GM12875 (cell line): ENCODE data around the gene CHAMP1.
"Not testable (repeated sequence)": the region's sequence is repeated elsewhere in the genome, so short reads cannot be mapped to it uniquely, and the experiment has no call there.

Experiments used
- H3K4me3 ChIP-seq: one replicate; pipeline ENCODE4 v1.5.1; 2011; ENCODE audit warnings: low read depth, low read length, control low read depth
- TF ChIP-seq, protein P1 (sequence below): IDR thresholded peaks from 2 replicates; pipeline ENCODE4 v1.5.1; 2011; ENCODE audit warnings: low read depth, mild to moderate bottlenecking, control low read depth, inconsistent platforms, low read length, moderate library complexity, borderline replicate concordance; ENCODE audit not compliant: insufficient read depth

CHAMP1 gene

GRCh38 chr13:114330086-114330485 is 15.8 kb downstream of the CHAMP1 start:
- TF ChIP-seq, protein P1, sequence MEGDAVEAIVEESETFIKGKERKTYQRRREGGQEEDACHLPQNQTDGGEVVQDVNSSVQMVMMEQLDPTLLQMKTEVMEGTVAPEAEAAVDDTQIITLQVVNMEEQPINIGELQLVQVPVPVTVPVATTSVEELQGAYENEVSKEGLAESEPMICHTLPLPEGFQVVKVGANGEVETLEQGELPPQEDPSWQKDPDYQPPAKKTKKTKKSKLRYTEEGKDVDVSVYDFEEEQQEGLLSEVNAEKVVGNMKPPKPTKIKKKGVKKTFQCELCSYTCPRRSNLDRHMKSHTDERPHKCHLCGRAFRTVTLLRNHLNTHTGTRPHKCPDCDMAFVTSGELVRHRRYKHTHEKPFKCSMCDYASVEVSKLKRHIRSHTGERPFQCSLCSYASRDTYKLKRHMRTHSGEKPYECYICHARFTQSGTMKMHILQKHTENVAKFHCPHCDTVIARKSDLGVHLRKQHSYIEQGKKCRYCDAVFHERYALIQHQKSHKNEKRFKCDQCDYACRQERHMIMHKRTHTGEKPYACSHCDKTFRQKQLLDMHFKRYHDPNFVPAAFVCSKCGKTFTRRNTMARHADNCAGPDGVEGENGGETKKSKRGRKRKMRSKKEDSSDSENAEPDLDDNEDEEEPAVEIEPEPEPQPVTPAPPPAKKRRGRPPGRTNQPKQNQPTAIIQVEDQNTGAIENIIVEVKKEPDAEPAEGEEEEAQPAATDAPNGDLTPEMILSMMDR, result no peak

DNA sequence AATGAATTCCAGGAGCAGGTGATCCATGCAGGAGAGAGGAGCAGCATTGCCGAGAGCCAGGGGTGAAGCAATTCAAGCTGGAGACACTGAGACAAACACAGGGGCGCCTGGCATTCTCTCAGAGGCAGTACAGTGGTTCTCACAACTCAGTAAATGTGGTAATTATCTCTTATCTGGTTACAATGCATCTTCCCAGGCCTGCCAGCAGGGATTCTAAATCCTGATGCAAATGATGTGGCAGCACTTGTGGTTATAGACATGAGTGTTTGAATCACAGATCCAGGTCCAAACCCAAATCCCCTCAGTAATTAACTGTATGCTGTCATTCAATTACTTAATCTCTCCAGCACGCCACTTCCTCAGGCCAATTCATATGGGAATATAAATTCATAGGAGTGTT is 19.6 kb downstream of the CHAMP1 start:
- H3K4me3 ChIP-seq, result not testable (repeated sequence)

More at GRCh38 chr13:114330086-114330485, 15.8 kb downstream of the CHAMP1 start:
- no peak overlapping the region for H3K4me3 ChIP-seq

DNA sequence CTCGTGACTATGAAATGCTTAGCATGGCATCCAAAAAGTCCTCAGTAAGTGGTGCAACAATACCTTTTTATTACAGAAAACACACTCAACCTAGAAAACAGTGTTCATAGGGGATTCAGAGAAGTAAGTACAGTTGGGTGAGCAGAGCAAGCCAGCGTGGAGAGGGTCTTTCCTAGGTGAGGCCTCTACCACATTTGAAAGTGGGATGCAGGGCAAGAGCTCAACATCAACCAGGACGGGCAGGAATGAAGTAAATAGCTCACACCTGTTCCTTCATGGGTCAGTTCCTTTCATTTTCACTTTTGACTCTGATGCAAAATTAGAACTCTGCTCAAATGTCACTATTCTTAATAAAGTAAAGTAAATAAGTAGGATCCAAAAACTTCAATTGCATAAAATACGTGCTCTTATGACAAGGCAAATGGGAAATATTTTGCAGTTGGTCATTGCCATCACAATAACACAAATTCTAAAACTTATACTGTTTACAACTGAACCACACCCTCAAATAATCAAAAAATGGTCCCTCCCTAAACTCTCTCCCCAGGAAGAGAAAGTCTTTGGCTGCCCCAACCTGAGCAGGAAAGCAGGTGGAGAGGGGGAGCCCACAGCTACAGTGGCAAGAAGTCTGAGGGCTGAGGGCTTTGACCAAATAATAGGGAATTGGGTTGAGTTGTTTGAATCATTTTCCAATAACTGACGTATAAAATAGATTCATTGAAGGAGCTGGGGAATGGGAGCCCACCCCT is 20.2 kb downstream of the CHAMP1 start:
- TF ChIP-seq, protein P1, result no peak
- H3K4me3 ChIP-seq, result no peak overlapping the region

DNA sequence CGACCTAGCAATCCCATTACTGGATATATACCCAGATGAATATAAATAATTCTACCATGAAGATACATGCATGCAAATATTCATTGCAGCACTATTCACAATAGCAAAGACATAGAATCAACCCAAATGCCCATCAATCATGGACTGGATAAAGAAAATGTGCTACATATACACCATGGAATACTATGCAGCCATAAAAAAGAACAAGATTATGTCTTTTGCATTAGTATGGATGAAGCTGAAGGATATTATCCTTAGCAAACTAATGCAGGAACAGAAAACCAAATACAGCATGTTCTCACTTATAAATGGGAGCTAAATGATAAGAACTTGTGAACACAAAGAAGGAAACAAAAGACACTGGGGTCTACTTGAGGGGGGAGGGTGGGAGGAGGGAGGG is 22.2 kb downstream of the CHAMP1 start:
- not testable (repeated sequence) for H3K4me3 ChIP-seq

- TF ChIP-seq, protein P1, result no peak
- H3K4me3 ChIP-seq, result no peak overlapping the region
Measured at GRCh38 chr13:114338959-114339358, 24.7 kb downstream of the CHAMP1 start.

DNA sequence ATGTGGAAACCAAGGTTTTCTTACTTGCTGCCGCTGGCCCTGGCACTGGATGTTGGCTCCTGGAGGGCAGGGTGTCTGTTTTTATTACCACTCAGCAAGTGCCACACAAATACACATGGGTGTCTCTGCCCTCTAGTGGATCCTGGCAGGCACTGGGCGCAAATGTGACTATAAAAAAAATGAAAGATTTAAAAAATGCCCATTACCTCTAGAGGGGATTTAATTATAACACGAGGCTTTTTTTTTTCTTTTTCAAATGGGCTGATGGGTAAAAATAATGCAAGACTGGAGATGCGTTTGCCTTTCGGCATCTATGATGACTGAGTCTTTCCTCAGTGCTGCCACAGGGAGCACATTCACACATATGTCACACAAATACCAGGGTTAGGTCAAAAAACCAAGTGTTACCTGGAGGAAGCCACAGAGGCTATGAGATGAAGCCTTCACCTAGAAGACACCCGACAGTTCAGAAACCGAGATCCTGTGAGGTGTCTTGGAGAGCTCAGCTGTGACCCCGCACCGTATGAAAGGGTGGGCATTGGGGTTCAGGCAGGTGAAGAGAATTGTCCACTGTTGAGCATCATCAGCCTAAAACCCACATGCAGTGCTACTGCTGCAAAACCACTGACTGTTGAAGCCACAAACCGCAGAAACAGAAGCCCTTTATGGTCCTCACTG is 25.7 kb downstream of the CHAMP1 start:
- no peak overlapping the region for H3K4me3 ChIP-seq
- TF ChIP-seq, protein P1, result peak; percentile 67

DNA sequence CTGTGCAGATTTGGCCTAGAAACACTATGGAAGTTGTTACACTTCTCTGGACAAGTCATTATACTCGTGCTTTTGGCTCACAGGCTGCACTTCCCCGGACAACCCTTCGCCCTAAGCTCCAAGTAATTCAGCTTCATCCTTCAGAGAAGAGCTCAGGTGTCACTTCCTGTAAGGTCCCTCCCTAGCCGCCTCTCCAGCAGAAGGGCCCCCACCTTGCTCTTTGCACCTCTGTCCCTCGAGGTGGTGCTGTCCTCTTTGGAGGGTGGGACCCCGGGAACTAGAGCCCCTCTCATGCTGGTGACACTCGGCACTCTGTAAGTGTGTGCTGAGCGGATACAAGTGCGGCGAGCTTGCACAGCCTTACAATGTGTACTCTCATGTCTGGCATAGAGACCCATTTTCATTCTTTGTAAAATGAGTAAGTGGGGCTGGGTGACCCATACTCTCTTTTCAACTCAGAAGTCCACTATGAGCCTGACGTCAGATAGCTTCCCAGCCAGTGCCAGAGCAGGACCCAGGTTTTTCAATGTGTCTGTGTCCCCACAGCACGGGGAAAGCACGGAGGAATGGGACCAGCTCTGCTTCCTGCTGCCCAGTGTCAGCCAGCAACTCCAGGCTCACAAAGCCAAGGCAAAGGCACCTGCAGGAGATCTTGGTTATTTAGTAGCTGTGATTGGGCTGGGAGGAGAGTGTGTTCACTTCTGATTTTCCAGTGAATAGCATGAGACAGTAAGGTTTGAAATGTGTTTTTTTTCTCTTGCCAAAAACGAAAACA is 26.9 kb downstream of the CHAMP1 start:
- H3K4me3 ChIP-seq, result no peak overlapping the region
- TF ChIP-seq, protein P1, result no peak

DNA sequence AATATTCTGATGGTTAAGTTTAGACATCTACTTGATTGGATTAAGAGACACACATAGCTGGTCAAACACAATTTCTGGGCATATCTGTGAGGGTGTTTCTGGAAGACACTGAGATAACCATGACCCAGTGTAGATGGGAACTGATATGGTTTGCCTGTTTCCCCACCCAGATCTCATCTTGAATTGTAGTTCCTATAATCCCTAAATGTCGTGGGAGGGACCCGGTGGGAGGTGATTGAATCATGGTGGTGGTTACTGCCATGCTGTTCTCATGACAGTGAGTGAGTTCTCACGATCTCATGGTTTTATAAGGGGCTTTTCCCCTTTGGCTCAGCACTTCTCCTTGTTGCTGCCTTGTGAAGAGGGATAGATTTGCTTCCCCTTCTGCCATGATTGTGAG is 33.0 kb downstream of the CHAMP1 start:
- not testable (repeated sequence) for H3K4me3 ChIP-seq
